Measurements from ENCODE around the gene FCRL1.

Gene FCRL1

DNA sequence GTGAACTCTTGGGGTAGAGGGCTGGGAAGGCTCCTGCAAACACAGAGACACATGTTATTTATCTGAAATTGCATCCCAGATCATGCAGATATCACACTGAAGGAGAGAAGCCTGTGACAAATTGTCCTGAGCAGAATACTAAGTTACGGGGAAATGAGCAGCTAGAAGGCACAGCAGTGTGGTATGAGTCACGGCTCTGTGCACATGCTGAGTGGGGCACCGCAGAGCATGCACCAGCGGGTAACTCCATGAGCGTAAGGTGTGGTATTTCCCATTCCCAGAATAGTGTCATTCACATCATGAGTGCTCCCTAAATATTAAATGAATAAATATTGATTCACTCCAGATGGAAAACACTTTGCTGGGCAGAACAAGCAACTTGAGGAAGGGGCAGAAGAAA, 21.7 kb downstream of the FCRL1 start:
- no peak for DNase-seq

- no peak for DNase-seq
These were observed 34.7 kb downstream of the FCRL1 start for GRCh38 chr1:157785248-157785647.

DNA sequence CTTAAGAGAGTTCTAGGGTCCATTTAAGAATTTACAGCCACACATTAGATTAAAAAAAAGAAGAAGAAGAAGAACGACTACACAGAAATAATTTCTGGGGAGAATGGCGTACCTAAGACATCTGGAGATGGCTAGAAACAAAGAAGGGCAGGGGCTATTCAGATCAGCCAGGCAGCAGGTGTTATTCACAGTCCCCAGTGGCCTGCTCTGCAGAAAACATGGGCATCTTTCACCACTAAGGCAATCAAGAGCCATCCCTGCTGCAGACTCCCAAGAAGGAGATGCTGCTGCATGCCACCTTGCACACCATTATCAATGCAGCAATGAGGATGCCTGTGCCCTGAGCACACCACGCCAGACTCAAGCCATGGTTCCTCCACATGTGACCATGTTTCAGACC, 35.1 kb downstream of the FCRL1 start:
- no peak for DNase-seq

DNA sequence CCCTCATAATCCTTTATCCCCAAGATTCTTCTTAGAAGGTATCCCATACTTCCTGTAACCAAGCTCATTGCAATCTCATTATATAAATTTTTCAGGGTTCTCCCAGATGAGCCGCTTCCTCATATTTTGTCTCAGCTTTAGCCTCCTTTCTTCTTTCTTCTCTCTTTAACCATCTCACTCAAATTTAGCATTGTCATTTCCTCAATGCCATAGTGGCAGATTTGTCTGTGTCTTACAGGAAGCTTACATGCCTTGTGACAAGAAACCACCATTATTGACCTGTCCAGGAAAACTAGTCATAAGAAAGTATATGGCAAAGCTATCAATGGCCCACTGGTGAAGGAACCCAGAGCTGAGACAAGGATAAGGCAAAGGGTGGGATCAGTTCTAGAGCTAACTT, 37.0 kb downstream of the FCRL1 start:
- DNase-seq = no peak

GRCh38 chr1:157781048-157781447, 38.9 kb downstream of the FCRL1 start:
- no peak for DNase-seq

DNA sequence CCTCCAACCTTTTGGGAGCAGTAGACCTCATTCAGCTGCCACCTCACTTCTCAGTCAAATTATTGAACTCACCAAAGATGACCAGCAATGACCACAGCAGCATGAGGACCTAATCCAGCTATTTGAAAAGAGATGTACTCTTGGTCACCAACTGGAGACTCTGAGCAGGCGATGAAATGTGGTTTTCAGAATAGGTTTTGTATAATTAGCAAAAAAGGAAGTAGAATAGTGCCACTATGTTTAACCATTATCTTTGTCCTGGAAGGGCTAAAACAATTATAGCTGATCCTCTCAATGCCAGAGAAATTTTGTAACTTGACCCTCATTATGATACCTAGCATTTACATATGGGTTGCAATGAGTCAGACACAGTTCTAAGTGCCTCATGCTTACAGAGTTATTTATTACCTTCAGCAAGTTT, 42.9 kb downstream of the FCRL1 start, which contains the start of gene FCRL2:
Gene FCRL2 (minus strand): TSS at position 162 of the 421 bp plus-strand sequence. CDS start 59 bp downstream, at position 103.
- peak; percentile 2 for DNase-seq

DNA sequence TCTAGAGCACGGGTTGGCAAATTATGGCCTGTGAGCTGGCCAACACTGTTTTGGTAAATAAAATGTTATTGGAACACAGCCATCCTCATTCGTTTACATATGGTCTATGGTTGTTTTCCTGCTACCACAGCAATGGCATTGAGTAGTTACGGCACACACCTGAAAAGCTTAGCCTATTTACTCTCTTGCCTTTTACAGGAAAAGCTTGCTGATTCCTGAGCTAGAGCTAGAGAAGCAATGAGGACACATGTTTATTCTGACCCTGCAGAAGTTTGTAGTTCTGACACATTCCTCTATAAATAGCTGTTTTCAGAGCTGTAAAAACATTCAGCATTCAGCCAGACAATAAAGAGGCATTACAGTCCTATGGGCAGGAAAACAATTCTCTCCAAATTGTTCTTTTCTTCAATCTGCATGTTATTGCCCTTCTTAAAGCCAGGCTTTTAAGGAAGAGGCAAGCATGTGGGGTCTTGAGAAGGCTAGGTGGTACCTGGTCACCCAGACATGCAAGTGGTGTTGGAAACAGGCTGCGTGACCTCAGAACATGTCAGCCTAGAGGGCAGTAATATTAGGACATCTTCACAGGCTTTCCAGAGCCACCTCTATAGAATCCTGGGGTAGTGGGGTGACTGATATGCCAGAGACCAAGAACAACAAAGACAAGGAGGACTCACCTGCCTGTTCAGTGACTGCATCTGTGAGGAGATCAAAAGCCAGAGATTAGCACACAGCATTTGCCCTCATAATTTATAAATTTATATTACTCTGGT, 44.6 kb downstream of the FCRL1 start:
- DNase-seq = no peak

- DNase-seq = no peak
These were observed 45.5 kb downstream of the FCRL1 start for GRCh38 chr1:157774412-157774811.

DNA sequence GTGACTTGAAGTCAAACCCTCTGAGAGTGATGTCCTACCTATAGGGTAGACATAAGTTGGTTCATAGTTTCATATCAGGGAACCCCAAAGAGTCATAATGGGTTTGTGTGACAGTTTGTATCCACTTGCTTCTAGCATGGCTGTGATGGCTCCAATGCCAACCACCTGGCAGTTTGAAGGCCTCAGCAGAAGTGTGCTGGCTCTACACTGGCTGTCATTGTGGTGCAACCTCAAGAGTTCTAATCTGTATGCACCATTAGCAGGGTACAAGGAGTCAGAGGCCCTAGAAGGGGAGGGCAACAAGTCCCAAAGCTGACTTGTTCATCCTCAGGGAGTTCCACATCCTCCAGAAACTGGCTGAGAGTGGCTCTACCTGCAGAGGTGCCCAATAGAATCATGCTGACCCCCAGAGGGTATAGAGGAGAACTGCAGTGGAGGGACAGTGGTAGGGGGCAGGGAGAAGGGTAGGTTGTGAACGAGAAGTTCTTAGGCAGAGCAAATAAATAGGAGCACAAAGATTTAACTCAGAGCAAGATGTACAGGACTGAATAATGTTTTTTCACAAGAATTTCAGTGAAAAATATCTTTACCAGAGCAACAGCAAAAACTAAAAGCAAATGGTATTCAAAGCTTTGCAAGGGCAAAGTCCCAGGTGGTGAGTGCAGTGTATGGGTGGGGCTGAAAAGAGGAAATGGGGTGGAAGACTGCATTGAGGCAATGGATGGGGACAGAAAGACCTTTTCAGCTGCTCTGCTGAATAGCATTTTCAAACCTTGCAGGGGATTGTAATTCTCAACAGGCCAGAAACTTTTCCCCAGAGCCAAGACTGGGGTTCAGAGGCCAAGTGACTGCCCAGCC, 46.2 kb downstream of the FCRL1 start:
- DNase-seq = no peak

DNA sequence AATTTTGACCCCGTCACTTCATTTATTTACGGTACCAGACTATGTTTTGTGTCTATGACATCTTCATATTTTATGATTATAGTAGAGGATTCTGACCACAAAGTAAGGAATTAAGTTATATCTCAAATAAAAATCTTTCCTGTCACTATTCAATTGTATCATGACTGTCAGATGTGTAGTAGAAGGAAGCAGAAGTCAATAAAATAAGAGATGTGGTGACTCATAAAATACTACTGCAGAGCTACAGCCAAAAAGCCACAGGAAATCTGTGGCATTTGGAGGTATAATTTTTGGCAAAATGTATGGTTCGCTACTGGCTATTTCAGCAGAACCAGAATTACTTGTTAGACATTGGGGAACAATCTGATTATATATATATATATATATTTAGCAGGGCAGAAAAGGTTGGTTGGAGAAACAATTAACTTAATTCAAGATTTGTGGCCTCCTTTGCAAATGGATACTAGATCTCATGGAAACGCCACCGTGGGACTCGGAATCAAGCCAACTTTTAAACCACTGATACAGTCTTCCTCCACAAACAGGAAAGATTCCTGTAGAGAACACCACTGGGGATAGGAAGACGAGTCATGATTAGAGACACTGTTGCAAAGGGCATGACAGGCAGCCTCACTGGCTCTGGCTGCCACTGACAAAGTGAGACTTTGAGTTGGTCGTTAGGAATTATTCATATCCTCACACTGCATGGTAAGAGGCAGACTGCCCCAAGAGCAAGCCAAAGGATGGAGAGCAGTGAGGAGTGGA, 48.1 kb downstream of the FCRL1 start:
- no peak for DNase-seq

GRCh38 chr1:157770442-157771043, 49.4 kb downstream of the FCRL1 start:
- no peak for DNase-seq

- DNase-seq = no peak
These were observed 53.1 kb downstream of the FCRL1 start for GRCh38 chr1:157766792-157767191.

- DNase-seq = no peak
These were observed 61.9 kb downstream of the FCRL1 start for GRCh38 chr1:157758018-157758417.

DNA sequence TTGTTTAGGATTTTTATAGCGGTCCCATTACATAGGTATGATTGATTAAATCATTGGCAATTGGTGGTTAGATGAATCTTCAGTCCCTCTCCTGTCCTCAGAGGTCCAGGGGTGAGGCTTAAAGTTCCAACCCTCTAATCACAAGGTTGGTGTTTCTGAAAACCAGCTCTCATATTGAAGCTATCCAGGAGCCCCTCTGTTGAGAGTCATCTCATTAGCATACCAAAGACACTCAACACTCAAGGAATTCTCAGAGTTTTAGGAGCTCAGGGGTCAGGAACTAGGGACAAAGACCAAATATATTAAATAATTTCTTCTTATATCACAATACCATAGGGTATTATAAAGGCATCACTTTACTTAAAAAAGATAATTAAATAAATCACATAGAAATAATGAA, 66.3 kb downstream of the FCRL1 start:
- DNase-seq = no peak

- no peak for DNase-seq
These were observed 68.6 kb downstream of the FCRL1 start for GRCh38 chr1:157751283-157751682.

- no peak for DNase-seq
These were observed 71.6 kb downstream of the FCRL1 start for GRCh38 chr1:157748262-157748817.

Data from NCI-H510A treated with DMSO at 0.1 percent for 48 hours (cell line).